ENCODE data around the gene FREM1.

Gene FREM1

GRCh38 chr9:14883310-14883944 lies 26.8 kb downstream of the FREM1 start:
- Histone ChIP-seq H3K27me3 (replicated peaks) (no peaks in the 10 kb centered on the region), H3K27ac (no peak overlapping the region), H3K36me3 (replicated peaks) (no peaks in the 10 kb centered on the region), H3K4me3 (ENCODE audit: low read depth, low read length) (no peak overlapping the region)
- TF ChIP-seq CTCF (IDR thresholded peaks at IDR 0.05; ENCODE audit: low read depth, low read length, missing control alignments) = no peak
- DNase-seq = no peak
- in situ Hi-C loops (cut with HindIII; ENCODE audit: low pct_ligation_motif_present, low sequenced_read_pairs) = no loop called here

- no peaks in the 10 kb centered on the region for H3K27me3 ChIP-seq (replicated peaks)
- H3K36me3 ChIP-seq (replicated peaks) = no peaks in the 10 kb centered on the region
- in situ Hi-C loops (cut with HindIII; ENCODE audit: low pct_ligation_motif_present, low sequenced_read_pairs) = no loop called here
- H3K4me3 ChIP-seq (ENCODE audit: low read depth, low read length) = no peak overlapping the region
- H3K27ac ChIP-seq = no peak overlapping the region
- no peak for DNase-seq
- no peak for TF ChIP-seq CTCF (IDR thresholded peaks at IDR 0.05; ENCODE audit: low read depth, low read length, missing control alignments)
These were observed 28.1 kb downstream of the FREM1 start for GRCh38 chr9:14882090-14882489.

- Histone ChIP-seq H3K36me3 (replicated peaks) (no peaks in the 10 kb centered on the region), H3K4me3 (ENCODE audit: low read depth, low read length) (no peak overlapping the region), H3K27ac (no peak overlapping the region), H3K27me3 (replicated peaks) (no peaks in the 10 kb centered on the region)
- peak; percentile 5 for DNase-seq
- TF ChIP-seq CTCF (IDR thresholded peaks at IDR 0.05; ENCODE audit: low read depth, low read length, missing control alignments) = no peak
- in situ Hi-C loops (cut with HindIII; ENCODE audit: low pct_ligation_motif_present, low sequenced_read_pairs) = no loop called here
These were observed 29.2 kb downstream of the FREM1 start for GRCh38 chr9:14881006-14881405.

- in situ Hi-C loops (cut with HindIII; ENCODE audit: low pct_ligation_motif_present, low sequenced_read_pairs) = no loop called here
- Histone ChIP-seq H3K36me3 (replicated peaks) (no peaks in the 10 kb centered on the region), H3K27me3 (replicated peaks) (no peaks in the 10 kb centered on the region), H3K27ac (no peak overlapping the region), H3K4me3 (ENCODE audit: low read depth, low read length) (no peak overlapping the region)
- no peak for DNase-seq
- no peak for TF ChIP-seq CTCF (IDR thresholded peaks at IDR 0.05; ENCODE audit: low read depth, low read length, missing control alignments)
These were observed 40.1 kb downstream of the FREM1 start for GRCh38 chr9:14870090-14870489.

- DNase-seq = no peak
- no peak for TF ChIP-seq CTCF (IDR thresholded peaks at IDR 0.05; ENCODE audit: low read depth, low read length, missing control alignments)
- H3K36me3 ChIP-seq (replicated peaks) = no peaks in the 10 kb centered on the region
- in situ Hi-C loops (cut with HindIII; ENCODE audit: low pct_ligation_motif_present, low sequenced_read_pairs) = no loop called here
- no peaks in the 10 kb centered on the region for H3K27me3 ChIP-seq (replicated peaks)
- no peak overlapping the region for H3K27ac ChIP-seq
- no peak overlapping the region for H3K4me3 ChIP-seq (ENCODE audit: low read depth, low read length)
These were observed 40.6 kb downstream of the FREM1 start for GRCh38 chr9:14869671-14870070.

Measured in brain microvascular endothelial cell (primary cell).